NCI-H2196 (cell line): ENCODE measurements around the gene FBXL7.

Experiments used
- DNase-seq: peaks from one replicate; lab custom pipeline; 2025; ENCODE audit not compliant: unreplicated experiment; lab: John Stamatoyannopoulos, UW

Gene FBXL7

DNA sequence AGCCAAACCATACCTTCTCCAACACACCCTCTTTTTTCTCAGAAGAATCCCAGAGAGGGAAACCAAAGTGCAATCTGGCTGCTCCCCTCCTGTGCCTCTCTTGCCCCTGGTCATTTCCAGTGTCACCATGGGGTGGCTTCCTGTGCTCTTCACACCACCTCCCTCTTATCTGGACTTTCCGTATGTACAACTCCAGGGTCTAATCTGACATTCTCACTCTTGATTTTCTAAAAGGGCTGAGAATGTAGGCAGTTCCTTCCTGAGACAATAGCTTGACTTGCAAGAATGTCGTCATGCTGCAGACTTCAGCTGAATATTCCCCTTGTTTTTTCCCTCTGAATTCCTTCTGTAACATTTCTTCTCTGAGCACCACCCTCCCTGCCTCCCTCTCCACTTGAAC is 110.2 kb downstream of the FBXL7 start:
- no peak for DNase-seq

DNA sequence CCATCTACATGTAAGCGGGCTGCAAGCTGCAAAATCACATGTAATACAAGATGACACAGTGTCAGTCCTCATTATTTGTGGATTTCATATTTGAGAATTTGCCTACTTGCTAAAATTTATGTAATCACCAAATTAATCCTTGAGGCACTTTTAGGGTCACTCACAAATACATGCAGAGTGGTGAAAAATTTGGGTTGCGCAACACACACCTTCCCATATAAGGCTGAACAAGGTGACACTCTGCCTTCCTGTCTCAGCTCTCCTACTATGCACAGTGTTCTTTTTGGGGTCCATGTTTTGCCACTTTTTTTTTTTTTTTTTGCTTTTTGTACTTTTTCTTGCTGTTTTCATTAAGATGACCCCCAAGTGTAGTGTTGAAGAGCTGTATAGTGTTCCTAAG is 111.0 kb downstream of the FBXL7 start:
- no peak for DNase-seq

DNA sequence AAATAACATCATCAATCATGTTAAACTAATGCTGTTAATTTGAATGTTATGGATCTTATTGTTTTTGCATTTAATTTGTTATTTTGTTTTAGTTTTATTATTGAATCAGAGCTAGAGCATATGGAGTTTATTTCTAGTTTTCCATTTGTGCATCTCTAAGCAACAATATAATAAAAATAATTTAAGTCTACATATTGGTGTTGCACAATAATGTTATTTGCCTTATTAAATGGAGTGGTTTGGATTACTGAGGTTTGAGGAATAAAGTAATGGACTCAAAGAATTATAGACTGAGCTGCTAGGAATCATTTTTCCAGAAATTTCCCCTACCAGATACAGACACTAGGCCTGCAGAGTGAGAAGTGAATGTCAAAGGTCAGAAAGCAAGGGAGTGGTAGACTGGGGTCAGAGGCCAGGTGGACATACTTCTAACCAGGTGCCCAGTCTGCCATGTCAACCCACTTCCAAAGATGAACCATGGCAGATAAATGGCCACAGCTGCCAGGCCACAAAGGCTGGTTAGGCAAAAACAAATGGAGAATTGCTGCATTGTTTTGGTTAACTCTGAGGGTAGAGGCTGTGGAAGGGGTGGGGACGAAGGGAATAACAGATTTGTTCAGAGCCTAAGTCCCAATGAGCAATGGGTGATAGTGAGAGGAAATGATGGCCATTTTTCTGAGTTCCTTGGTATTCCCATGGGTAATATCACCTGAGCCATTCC is 113.1 kb downstream of the FBXL7 start:
- DNase-seq = no peak

DNA sequence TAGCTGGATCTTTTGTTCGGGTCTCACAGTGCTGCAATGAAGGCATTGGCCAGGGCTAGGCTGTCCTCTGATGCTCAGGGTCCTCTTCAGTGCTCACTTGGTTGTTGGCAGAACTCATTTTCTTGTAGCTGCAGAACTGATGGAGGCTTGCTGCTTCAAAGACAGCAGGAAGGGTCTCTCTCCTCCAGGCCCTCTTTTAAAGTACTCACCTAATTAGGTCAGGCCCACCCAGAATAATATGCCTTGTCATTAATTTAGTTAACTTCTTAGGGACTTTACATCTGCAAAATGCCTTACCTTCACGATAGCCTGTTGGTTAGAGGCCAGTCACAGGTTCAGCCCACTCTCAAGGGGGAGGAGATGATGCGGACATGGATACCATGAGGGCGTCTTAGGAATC is 114.7 kb downstream of the FBXL7 start:
- DNase-seq = no peak

DNA sequence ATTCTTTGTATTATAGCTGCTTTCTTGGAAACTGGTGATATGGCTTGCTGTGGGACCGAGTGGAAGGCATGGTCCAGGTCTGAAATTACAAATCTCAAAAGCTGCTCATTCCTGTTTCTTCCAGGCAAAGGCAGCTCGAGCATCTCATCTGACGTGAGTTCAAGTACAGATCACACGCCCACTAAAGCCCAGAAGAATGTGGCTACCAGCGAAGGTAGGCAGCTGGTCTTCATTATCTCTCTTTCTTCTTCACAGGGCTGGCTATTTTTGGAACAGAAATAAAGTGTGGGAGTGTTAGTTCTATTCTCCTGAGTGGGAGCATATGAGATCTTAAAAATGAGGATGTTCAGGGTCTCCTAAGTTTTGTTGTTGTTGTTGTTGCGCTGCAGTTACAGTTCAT is 115.9 kb downstream of the FBXL7 start:
- DNase-seq = no peak

DNA sequence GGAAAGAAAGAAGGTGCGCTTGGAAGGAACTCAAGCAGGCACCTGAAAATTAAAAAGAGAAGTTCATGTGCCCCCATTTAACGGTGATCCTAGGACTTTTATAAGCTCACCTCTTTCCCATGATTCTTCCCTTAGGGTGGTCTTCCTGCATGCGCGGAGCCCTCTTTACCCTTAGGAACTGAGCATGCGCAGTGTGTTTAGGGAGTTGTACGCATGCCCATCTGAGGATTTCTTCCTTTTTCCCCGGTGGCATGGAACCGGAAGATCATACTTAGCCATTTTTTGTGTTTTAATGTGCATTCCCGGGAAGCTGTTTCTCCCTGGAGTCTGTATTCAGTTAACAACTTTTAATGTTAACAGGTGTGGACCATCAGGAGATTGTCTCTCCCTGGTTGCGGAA is 119.0 kb downstream of the FBXL7 start:
- no peak for DNase-seq

DNA sequence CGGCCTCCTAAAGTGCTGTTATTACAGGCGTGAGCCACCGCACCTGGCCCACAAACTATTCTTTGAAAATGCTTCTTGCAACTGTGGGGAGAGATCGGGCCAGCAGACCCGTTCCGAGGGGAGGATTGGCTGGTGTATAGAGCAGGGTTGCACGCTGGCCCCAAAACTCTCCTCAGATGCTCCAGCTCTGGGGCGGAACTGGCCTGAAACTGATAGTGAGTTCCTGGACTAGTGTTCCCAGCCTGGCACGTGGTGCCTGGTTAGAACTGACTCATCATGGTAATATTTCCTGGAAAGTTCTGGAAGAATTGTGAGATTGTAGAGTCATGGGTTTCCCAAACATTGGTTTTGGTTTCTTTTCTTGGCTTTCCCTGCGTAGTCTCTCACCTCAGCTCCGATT is 120.5 kb downstream of the FBXL7 start:
- DNase-seq = no peak

DNA sequence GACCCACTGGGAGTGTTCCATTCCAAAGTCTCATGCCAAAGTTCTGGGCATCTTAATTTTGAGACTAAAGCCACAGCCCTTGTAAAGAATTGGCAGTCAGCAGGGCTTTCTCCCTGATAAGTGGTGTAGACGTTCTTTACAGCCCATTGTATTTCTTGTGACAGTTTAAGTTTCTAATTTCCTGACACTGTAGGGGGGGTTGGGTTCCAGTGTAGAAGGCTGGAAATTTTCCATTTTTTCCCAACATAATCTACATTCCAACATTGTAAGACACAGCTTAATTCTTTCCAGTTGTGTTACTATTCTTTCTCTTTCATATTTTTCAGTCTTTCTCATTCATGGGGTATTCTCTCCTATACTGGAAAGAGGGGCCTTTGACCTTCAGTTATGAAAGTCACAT is 121.1 kb downstream of the FBXL7 start:
- no peak for DNase-seq

DNA sequence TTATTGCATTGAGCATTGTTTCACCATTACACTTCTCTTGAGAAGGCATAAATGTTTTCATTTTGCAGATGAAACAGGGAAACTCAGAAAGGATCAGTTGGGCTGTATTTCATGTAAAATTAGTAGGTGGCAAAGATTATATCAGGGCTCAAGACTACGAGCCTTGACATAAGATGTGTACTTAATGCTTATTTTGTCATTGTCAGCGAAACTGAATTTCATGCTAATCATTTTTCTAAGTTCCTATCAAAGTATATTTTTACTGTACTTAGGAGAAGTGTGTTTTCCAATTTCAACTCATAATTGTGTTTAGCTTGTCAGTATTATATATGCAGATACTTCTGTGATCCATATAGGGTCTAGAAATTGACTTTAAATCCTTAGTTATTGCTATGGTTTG is 123.8 kb downstream of the FBXL7 start:
- DNase-seq = no peak

DNA sequence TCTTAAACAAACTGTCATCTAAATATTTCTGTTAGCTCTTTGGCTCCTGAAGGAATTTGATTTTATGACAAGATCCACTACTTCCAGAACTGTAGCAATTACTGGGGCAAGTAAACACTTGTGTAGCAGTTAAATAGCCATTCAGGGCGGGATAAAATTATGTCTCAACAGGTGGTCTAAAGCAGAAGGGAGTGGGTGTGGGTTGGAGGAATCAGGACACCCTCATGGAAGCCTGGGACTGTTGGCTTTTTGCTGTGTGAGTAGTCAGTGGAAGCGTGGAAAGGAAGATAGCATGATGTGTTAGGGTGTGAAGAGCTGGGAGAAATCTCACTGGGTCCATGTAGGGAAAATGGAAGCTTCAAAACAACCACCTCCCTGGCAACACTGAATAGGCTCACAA is 127.1 kb downstream of the FBXL7 start:
- no peak for DNase-seq

DNA sequence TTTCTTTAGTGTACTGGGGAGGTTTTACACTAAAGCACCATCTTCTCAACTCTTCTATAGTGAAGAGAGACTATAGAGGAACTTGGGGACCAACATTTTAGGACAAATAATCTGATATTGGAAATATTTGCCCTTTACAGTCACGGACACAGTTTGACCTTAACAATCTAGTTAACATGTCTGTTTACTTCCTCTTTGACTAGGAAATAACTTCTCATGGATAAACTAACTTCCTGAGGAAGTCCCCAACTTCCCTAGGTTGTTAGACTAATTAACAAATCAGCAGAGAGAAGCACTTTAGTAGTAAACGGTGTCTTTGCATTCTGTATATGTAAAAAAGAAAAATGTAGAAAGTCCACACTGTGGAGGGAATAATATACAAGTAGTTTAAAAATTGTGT is 127.7 kb downstream of the FBXL7 start:
- DNase-seq = no peak

DNA sequence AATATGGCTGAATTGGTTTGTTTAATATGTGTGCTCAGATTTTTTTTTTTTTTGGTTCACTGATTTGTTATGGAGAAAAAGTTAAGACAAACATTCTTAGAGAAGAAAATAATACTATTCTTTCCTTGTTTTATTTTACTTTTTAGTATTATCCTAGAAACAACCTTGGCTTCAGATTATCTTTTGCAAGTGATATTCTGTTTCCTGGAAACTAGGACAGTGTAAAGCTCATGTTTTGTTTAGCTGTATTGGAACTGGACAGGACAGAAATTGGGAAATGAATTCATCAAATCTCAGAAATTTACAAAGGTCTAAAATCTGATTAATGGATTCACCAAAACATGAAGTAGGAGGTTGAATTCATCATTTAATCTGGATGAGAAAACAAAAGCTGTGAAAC is 130.5 kb downstream of the FBXL7 start:
- DNase-seq = no peak

DNA sequence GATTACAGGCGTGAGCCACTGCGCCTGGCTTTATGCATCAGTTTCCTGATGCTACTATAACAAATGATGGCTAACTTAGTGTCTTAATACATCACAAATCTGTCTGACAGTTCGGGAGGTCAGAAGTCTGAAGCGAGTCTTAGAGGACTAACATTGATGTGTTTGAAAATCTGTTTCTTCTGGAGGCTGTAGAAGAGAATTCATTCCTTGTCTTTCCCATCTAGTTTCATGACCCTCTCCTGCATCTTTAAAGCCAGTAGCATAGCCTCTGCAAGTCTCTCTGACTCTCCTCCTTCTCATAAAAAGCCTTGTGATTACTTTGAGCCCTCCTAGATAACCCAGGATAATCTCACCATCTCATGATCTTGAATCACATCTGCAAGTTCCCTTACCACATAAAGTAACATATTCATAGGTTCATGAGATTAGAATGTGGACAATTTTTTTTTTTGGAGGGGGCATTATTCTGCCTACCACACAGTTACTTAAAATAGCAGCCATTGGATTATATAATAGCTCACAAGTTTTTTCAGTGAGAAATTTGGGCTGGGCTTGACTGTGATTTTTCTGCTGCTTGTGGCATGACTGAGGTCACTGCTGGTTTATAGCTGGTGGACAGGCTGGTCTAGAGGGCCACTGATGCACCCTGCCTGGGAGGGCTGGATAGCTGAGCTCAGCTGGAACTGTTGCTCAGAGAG is 134.8 kb downstream of the FBXL7 start:
- no peak for DNase-seq

DNA sequence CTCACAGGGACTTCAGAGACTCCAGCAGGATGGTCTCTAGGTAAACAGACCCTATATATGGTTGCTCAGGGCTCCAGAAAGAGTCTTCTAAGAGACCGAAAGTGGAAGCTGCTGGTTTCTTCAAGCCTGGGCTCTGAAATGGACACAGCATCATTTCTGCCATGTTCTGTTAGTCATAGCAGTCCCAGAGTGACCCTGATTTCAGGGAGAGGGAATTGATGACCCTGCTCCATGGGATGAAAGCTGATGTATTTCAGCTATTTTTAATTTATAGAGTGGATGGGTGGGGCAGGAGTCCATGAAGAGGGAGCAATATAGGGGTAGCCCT is 135.3 kb downstream of the FBXL7 start:
- no peak for DNase-seq

DNA sequence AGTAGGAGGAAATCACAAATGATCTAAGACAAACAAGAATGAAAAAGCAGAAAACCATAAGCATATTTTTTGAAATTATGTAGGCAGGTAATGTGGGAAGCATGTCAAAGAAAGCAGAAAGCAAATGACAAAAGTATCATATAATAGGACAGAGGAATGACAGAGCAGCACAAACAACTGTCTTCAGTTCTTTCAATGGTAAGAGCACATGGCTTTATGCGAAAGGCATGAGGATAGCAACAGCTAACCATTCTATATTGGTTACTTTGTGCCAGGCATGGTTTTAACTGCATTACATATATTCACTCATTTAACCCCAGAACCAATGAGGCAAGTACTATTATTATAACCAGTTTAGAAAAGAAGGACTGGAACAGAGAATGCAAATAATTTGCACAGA is 137.4 kb downstream of the FBXL7 start:
- no peak for DNase-seq

DNA sequence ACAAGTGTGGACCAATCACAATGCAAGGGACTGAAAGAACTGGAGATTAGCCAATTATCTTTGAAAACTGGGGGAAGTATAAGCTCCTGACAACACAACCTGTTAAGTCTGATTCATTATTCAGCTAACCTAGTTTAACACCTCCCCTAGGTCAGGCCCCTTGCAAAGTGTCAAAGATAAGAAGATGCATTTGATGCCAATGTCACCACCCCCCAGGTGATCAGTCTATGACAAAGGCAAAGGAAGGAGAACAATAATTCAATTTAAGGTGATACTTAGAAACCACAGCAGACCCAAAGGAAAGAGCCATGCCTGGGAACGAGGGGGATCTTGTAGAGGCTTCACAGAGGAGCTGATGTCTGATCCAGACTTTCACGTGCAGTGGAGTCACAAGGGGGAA is 137.9 kb downstream of the FBXL7 start:
- no peak for DNase-seq

DNA sequence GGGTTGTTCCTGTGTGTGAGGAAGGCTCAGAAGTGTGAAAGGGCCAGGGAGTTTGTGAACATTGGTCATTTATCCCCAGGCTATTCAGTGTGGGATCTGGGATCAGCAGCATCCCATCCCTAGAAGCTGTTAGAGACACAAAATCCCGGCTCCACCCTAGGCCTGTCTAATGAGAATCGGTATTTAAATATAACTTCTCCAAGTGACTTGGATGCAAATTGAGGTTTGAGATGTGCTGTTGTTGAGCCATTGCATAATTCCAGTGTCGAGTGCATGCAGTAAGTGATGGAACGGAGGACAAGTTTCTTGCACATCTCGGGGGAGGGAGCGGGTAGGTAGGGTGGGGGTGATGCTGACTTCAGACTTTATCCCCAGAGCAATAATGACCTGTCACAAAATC is 138.3 kb downstream of the FBXL7 start:
- no peak for DNase-seq

DNA sequence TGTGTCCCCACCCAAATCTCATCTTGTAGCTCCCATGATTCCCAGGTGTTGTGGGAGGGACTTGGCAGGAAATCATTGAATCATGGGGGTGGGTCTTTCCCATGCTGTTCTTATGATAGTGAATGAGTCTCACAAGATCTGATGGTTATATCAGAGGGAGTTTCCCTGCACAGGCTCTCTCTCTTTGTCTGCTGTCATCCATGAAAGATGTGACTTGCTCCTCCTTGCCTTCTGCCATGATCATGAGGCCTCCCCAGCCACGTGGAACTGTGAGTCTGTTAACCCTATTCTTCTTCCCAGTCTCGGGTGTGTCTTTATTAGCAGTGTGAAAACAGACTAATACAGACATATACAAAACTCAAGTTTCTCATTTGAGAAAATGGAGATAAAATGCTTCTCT is 139.3 kb downstream of the FBXL7 start:
- no peak for DNase-seq

DNA sequence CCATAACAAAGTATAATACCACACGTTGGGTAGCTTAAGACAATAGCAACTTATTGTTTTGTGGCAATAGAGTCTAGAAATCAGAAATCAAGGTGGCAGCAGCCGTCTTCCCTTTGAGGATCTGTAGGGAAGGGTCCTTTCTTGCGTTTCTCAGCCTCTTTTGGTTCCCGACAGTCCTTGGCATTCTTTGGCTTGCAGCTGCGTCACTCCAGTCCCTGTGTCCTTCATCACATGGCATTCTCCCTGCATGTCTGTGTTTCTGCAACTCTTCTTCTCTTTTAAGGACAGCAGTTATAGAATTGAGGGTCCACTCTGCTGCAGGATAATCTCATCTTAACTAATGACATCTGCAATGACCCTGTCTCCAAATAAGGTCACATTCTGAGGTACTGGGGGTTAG is 140.1 kb downstream of the FBXL7 start:
- DNase-seq = no peak

DNA sequence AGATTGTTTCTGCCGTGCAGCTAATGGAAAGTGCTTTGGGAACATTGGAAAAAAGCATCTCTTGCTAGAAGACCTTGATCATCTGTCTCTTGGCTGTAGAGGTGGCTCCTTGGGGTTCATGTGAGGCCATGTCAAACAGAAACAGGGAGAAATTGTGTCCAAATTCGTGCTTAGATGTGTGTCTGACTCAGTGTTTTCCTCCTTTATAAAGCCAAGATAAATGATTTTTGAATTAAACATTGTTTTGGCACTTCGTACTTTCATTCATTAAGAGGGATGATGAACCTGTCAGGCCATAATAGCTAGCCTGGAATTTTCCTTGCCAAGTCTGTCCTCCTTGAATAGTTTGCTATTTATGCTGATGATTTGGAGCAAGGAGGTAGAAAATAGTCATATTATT is 143.8 kb downstream of the FBXL7 start:
- DNase-seq = no peak

DNA sequence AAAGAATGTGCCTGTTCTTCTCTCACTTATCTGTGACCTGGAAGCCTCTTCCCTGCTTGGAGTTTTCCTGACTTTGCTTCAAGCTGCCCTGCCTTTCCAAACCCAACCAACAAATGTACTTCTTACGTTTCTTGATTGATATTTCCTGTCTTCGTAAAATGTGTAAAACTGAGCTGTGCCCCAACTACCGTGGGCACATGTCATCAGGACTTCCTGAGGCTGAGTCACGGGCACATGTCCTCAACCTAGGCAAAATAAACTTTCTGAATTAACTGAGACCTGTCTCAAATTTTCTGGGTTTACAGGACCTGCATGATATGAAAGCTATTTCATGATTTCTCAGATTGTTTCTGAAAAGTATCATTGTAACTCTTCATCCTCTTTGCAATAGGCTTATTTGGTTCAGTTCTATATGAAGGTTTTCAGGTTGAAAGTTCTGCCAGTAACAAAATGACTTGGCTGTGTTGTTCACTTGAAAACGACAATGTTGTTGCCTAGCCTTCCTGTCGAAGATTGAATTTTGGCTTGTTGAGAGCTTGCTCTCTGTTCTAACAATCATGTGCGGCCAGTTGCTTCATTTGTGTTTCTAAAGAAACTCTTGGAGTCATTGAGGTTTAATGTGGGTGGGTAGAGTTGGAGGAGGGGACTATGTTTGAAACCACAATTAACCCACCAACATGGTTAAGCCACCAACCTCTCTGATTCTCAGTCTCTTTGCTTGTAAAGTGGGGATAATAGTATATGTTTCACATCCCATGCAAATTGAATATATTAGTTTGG is 145.6 kb downstream of the FBXL7 start:
- no peak for DNase-seq

DNA sequence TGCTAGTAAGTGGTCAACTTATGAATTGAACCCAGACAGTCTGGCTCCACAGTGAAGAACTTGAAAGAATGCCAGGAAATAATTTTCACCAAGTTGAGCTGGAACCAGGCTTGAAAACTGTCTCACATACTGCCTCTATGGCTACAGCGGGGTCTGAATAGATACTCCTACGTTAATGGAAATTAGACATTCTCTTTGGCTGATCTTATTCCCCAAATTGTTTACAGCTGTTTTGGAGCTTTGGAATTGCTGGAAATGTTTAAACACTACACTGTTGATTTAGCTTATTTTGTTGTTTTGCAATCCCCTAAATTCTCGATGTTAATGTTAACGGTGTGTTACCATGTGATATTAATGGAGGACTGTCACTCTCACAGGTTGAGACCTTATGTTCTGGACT is 146.4 kb downstream of the FBXL7 start:
- DNase-seq = no peak
